A673 (cell line): ENCODE data around the gene MPHOSPH9. TPM values are rescaled to one million over a fixed set of nuclear protein-coding genes. Genes with fewer than 3 reads are reported as not detected.

Experiments used
- Bru-seq: library from RNA; stranded (reverse); fragments of 400-500 nt; gene quantifications from one replicate; lab custom pipeline; 2021; lab: Mats Ljungman, UMichigan
- BruChase-seq, 2 experiments: library from RNA; stranded (reverse); fragments of 400-500 nt; gene quantifications; one replicate each; lab custom pipeline; 2021; lab: Mats Ljungman, UMichigan
- BruUV-seq: library from RNA; stranded (reverse); fragments of 400-500 nt; replicated peaks from 2 replicates; lab custom pipeline; 2021; lab: Mats Ljungman, UMichigan
- CTCF ChIA-PET: fragments of 300-600 bp; sonication (Branson Sonifier 250); formaldehyde crosslinking; loops from one replicate; lab custom pipeline; 2022; ENCODE audit warnings: antibody characterized with exemption; lab: Charles Lee
- POLR2A ChIA-PET: fragments of 300-600 bp; sonication (Branson Sonifier 250); formaldehyde crosslinking; loops from one replicate; lab custom pipeline; 2022; ENCODE audit warnings: antibody characterized with exemption; ENCODE audit not compliant: low non-redundant PET; lab: Charles Lee
- DNase-seq: peaks from one replicate; pipeline ENCODE4 v3.0.0-alpha.2; 2015; ENCODE audit warnings: low spot score
- H3K27ac ChIP-seq: fragments of 200-600 bp; sonication (generic); 2 replicates; pipeline ENCODE4 v1.5.1; 2016; ENCODE audit warnings: mixed run types, low read depth, mild to moderate bottlenecking, mixed read lengths, antibody characterized with exemption, low read length; ENCODE audit not compliant: poor library complexity, severe bottlenecking
- H3K27me3 ChIP-seq: fragments of 200-600 bp; sonication (generic); replicated peaks from 2 replicates; pipeline ENCODE4 v1.6.1; 2017; ENCODE audit warnings: mixed run types, low read depth, mild to moderate bottlenecking, mixed read lengths, antibody characterized with exemption, low read length; ENCODE audit not compliant: insufficient read depth, poor library complexity
- H3K36me3 ChIP-seq: fragments of 200-600 bp; sonication (generic); 2 replicates; pipeline ENCODE4 v1.6.1; 2016; ENCODE audit warnings: mixed run types, mild to moderate bottlenecking, mixed read lengths, antibody characterized with exemption, low read length; ENCODE audit not compliant: insufficient read depth, poor library complexity, severe bottlenecking
- H3K4me1 ChIP-seq: fragments of 200-600 bp; sonication (generic); 2 replicates; pipeline ENCODE4 v1.6.1; 2017; ENCODE audit warnings: mixed run types, mild to moderate bottlenecking, mixed read lengths, antibody characterized with exemption, low read length; ENCODE audit not compliant: insufficient read depth, poor library complexity, severe bottlenecking
- H3K4me3 ChIP-seq: fragments of 200-600 bp; sonication (generic); 2 replicates; pipeline ENCODE4 v1.5.1; 2016; ENCODE audit warnings: low read depth, mixed run types, mild to moderate bottlenecking, mixed read lengths, low read length; ENCODE audit not compliant: poor library complexity, severe bottlenecking
- H3K9me3 ChIP-seq: fragments of 200-600 bp; sonication (generic); 2 replicates; pipeline ENCODE4 v1.6.1; 2016; ENCODE audit warnings: mixed run types, low read depth, mild to moderate bottlenecking, mixed read lengths, antibody characterized with exemption, low read length; ENCODE audit not compliant: poor library complexity, severe bottlenecking
- EZH2 ChIP-seq: fragments of 200-600 bp; sonication (generic); IDR thresholded peaks from 2 replicates; pipeline ENCODE4 v1.6.1; 2017; ENCODE audit warnings: borderline replicate concordance, low read depth, mild to moderate bottlenecking, mixed read lengths, antibody characterized with exemption, low read length; ENCODE audit not compliant: poor library complexity, severe bottlenecking
- intact Hi-C: fragments of 100-400 bp; cut with micrococcal nuclease; formaldehyde crosslinking; loops from one replicate; pipeline ENCODE4 v1.10.0; 2022; ENCODE audit not compliant: unreplicated experiment
- long read RNA-seq: library from polyadenylated mRNA; stranded (forward); transcript quantifications from one replicate; pipeline ENCODE4 v2.0.0, GENCODE V29; 2022
- total RNA-seq: library from RNA; stranded (reverse); gene quantifications from 2 replicates; pipeline ENCODE4 v1.2.3, GENCODE V29; 2021
- TF ChIP-seq, protein P1 (sequence below): fragments of 300-800, 200-600 bp; sonication (generic); conservative IDR thresholded peaks from 2 replicates; pipeline ENCODE4 v1.5.1; 2017; ENCODE audit warnings: low read depth, mild to moderate bottlenecking, antibody characterized with exemption, low read length, moderate library complexity, mixed read lengths

The MPHOSPH9 gene, protein sequence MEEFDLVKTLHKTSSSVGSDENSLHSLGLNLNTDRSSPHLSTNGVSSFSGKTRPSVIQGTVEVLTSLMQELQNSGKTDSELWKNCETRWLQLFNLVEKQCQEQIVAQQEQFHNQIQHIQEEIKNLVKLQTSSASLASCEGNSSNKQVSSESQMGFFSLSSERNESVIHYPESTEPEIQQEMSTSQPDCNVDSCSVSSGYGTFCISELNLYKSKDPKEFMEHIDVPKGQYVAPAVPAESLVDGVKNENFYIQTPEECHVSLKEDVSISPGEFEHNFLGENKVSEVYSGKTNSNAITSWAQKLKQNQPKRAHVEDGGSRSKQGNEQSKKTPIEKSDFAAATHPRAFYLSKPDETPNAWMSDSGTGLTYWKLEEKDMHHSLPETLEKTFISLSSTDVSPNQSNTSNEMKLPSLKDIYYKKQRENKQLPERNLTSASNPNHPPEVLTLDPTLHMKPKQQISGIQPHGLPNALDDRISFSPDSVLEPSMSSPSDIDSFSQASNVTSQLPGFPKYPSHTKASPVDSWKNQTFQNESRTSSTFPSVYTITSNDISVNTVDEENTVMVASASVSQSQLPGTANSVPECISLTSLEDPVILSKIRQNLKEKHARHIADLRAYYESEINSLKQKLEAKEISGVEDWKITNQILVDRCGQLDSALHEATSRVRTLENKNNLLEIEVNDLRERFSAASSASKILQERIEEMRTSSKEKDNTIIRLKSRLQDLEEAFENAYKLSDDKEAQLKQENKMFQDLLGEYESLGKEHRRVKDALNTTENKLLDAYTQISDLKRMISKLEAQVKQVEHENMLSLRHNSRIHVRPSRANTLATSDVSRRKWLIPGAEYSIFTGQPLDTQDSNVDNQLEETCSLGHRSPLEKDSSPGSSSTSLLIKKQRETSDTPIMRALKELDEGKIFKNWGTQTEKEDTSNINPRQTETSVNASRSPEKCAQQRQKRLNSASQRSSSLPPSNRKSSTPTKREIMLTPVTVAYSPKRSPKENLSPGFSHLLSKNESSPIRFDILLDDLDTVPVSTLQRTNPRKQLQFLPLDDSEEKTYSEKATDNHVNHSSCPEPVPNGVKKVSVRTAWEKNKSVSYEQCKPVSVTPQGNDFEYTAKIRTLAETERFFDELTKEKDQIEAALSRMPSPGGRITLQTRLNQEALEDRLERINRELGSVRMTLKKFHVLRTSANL
- 80.8 and 95.7 TPM in 2 replicates for total RNA-seq
- Bru-seq, nascent RNA, result percentile 82 among the genes with signal in this experiment
- percentile 88 among the genes with signal in this experiment for BruChase-seq, experiment 1, labeled RNA remaining after a 2-hour chase
- BruChase-seq, experiment 2, labeled RNA remaining after a 6-hour chase, result percentile 88 among the genes with signal in this experiment
- long read RNA-seq, full-length matches to known transcripts, result 11 of 71 reads
- long read RNA-seq, partial matches to known transcripts, result 7 of 71 reads
- long read RNA-seq, other reads (novel, unspliced or antisense), result 53 of 71 reads

DNA sequence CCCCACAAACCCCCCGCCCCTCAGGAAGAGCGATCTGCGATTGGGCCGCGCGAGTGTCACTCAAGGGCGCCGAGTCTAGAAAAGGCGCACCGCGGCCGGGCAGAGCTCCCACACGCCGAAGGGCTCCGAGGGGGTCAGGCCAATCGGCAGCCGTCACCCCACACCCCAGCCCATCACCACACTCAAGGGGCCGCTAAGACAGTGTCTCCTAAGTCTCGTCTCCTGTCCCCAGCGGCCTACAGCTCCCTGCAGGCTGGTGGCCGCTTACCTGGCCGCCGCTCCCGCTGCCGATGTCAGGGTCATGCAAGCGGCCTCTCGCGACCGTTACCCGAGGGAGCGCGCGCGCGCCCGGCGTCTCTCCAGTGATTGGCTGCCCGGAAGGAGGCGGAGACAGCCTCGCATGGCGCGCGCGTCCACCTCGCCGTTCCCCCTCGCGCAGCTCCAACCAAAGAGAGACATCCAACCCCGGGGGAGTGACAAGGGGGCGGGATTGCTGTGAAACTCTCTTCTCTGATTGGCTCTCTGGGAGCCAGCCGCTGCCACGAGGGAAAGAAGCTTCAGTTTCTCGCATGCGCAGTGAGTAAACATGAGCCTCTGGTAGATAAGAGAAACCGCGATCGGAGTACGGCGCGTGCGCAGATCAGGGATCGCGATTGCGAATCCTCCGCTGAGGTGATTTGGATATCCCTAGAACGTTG, at the start of gene MPHOSPH9, which contains the start of gene MTRFR:
Gene MPHOSPH9, minus strand, starts transcription at position 335 of the 698 bp plus-strand sequence. CDS start 2,777 bp downstream, outside the sequence.
Gene MTRFR, plus strand, starts transcription at position 630 of the 698 bp plus-strand sequence. CDS start 20,239 bp downstream, outside the sequence.
- POLR2A ChIA-PET, result interaction anchor here (0.5 to 0.7 kb wide), 4 partner anchors 10 to 740 kb away, joined by 3 to 6 read pairs (median 4); partner anchors contain the start of gene CCDC92

DNA sequence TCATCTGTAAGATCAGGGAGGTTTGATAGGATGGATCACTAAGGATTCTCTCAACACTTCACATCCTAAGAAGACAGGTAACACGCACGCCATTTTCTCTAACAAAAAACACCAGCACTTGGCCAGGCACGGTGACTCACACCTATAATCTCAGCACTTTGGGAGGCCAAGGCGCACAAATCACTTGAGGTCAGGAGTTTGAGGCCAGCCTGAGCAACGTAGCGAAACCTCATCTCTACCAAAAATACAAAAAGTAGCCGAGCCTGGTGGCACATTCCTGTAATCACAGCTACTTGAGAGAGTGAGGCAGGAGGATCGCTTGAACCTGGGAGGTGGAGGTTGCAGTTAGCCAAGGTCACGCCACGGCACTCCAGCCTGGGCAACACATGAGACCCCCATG, 49.2 kb upstream of the MPHOSPH9 start:
- POLR2A ChIA-PET, result no interaction called here
- BruUV-seq, result no TSS peak
- CTCF ChIA-PET, result interaction anchor here (0.7 kb wide), 1 partner anchor 63 kb away, joined by 3 read pairs; no protein-coding TSS in a partner anchor
- H3K4me1 ChIP-seq, result no peaks in the 10 kb centered on the region
- H3K36me3 ChIP-seq, result no peaks in the 10 kb centered on the region
- intact Hi-C loops, result no loop called here
- H3K9me3 ChIP-seq, result no peaks in the 10 kb centered on the region
- DNase-seq, result no peak
- TF ChIP-seq, protein P1, sequence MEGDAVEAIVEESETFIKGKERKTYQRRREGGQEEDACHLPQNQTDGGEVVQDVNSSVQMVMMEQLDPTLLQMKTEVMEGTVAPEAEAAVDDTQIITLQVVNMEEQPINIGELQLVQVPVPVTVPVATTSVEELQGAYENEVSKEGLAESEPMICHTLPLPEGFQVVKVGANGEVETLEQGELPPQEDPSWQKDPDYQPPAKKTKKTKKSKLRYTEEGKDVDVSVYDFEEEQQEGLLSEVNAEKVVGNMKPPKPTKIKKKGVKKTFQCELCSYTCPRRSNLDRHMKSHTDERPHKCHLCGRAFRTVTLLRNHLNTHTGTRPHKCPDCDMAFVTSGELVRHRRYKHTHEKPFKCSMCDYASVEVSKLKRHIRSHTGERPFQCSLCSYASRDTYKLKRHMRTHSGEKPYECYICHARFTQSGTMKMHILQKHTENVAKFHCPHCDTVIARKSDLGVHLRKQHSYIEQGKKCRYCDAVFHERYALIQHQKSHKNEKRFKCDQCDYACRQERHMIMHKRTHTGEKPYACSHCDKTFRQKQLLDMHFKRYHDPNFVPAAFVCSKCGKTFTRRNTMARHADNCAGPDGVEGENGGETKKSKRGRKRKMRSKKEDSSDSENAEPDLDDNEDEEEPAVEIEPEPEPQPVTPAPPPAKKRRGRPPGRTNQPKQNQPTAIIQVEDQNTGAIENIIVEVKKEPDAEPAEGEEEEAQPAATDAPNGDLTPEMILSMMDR, result no peak
- TF ChIP-seq EZH2, result no peak
- H3K27ac ChIP-seq, result no peak overlapping the region
- no peak overlapping the region for H3K4me3 ChIP-seq
- H3K27me3 ChIP-seq, result no peaks in the 10 kb centered on the region

More for the DNA sequence above, at the start of gene MPHOSPH9, which contains the start of gene MTRFR:
- no peaks in the 10 kb centered on the region for H3K9me3 ChIP-seq
- no peaks in the 10 kb centered on the region for H3K27me3 ChIP-seq
- H3K4me3 ChIP-seq, result peak within 1 kb of the TSS; percentile 86
- peaks cover 5% of the 10 kb centered on the region for H3K36me3 ChIP-seq
- no peak for TF ChIP-seq EZH2
- TF ChIP-seq, protein P1, result no peak
- peak; percentile 100 for DNase-seq
- intact Hi-C loops, result loop anchor here (2.0 to 10.0 kb wide), 3 partner anchors 156 to 358 kb away; partner anchors contain the start of gene ABCB9
- peaks cover 29% of the 10 kb centered on the region for H3K4me1 ChIP-seq
- CTCF ChIA-PET, result interaction anchor here (0.7 to 1.0 kb wide), 2 partner anchors 15 to 133 kb away, joined by 3 to 10 read pairs; no protein-coding TSS in a partner anchor
- no TSS peak for BruUV-seq
- peak within 1 kb of the TSS; percentile 88 for H3K27ac ChIP-seq
